Breast epithelium (tissue), 4 donors: ENCODE data around the gene DDRGK1. TPM values are rescaled to one million over a fixed set of nuclear protein-coding genes. Genes with fewer than 3 reads are reported as not detected.

Source experiments
- DNase-seq, 2 donors: peaks; one replicate each; pipeline ENCODE4 v3.0.0-alpha.2; 2019; ENCODE audit warnings: low spot score in 2 of 2
- H3K27ac ChIP-seq, 2 donors: fragments of 200-600 bp; sonication (generic) in 1 of 2; one replicate each; pipeline ENCODE4 v1.5.1; 2016 to 2019; ENCODE audit warnings: mild to moderate bottlenecking in 1 of 2
- H3K27me3 ChIP-seq, 2 donors: fragments of 200-600 bp; sonication (generic) in 1 of 2; one replicate each; pipeline versions ENCODE4 v1.5.1 to v1.6.0; 2017 to 2019; ENCODE audit warnings: control low read depth in 1 of 2, mild to moderate bottlenecking in 1 of 2
- H3K36me3 ChIP-seq: fragments of 200-600 bp; one replicate; pipeline ENCODE4 v1.5.1; 2019
- H3K4me1 ChIP-seq, 2 donors: fragments of 200-600 bp; sonication (generic); one replicate each; pipeline ENCODE4 v1.5.1; 2016 to 2019; ENCODE audit warnings: control low read depth in 1 of 2
- H3K4me3 ChIP-seq, 3 donors: fragments of 200-600 bp; sonication (generic); 1 replicate in 2 of 3; 2 replicates in 1 of 3; pipeline ENCODE4 v1.5.1; 2016 to 2019; ENCODE audit warnings: mild to moderate bottlenecking in 3 of 3, moderate library complexity in 2 of 3
- H3K9me3 ChIP-seq, 2 donors: fragments of 200-600 bp; sonication (generic) in 1 of 2; one replicate each; pipeline ENCODE4 v1.5.1; 2016 to 2019; ENCODE audit warnings: control low read depth in 1 of 2
- CTCF ChIP-seq, 3 donors: fragments of 450-650 bp; IDR thresholded peaks; one replicate each; pipeline ENCODE4 v1.5.1; 2016 to 2017; ENCODE audit warnings: antibody characterized with exemption in 3 of 3, mild to moderate bottlenecking in 3 of 3, moderate library complexity in 3 of 3
- POLR2A ChIP-seq: fragments of 450-650 bp; IDR thresholded peaks from one replicate; pipeline ENCODE4 v1.6.1; 2016; ENCODE audit warnings: antibody characterized with exemption, mild to moderate bottlenecking, moderate library complexity
- POLR2AphosphoS5 ChIP-seq, 3 donors: sonication (generic); formaldehyde crosslinking; IDR thresholded peaks; one replicate each; pipeline ENCODE4 v1.6.1; 2017; ENCODE audit warnings: antibody characterized with exemption in 3 of 3
- intact Hi-C: fragments of 100-400 bp; cut with DNase I; formaldehyde crosslinking; loops from one replicate; pipeline ENCODE4 v1.15.1; 2023; ENCODE audit warnings: low total_unique reads
- total RNA-seq, 3 donors: library from RNA; depleted of rRNA; stranded (reverse); fragments of >200 nt; gene quantifications; one replicate each; pipeline ENCODE4 v1.1.0, GENCODE V29; 2016

Gene DDRGK1
- total RNA-seq, 3 donors from 2014 or later = 87.1 to 91.8 (median 89.8) TPM

- Histone ChIP-seq H3K36me3 (no peaks in the 10 kb centered on the region), H3K4me3 (peak within 1 kb of the TSS; percentile 62 to 96 (median 81)), H3K9me3 (no peaks in the 10 kb centered on the region), H3K4me1 (peaks cover 0 to 4% of the 10 kb centered on the region in 2 donors), H3K27ac (peak within 1 kb of the TSS; percentile 8 to 48), H3K27me3 (peaks cover 4 to 10% of the 10 kb centered on the region in 2 donors)
- intact Hi-C loops = no loop called here
- no peak for DNase-seq
- no peak for TF ChIP-seq CTCF (IDR thresholded peaks at IDR 0.05)
- TF ChIP-seq POLR2AphosphoS5 (IDR thresholded peaks at IDR 0.05) = no peak
- no peak for TF ChIP-seq POLR2A
Measured at GRCh38 chr20:3239026-3239866, 34.8 kb upstream of the DDRGK1 start, which contains the start of gene SLC4A11. TSS of gene SLC4A11 (minus strand) at chr20:3239190. CDS start at chr20:3239137, 53 bp downstream.

DNA sequence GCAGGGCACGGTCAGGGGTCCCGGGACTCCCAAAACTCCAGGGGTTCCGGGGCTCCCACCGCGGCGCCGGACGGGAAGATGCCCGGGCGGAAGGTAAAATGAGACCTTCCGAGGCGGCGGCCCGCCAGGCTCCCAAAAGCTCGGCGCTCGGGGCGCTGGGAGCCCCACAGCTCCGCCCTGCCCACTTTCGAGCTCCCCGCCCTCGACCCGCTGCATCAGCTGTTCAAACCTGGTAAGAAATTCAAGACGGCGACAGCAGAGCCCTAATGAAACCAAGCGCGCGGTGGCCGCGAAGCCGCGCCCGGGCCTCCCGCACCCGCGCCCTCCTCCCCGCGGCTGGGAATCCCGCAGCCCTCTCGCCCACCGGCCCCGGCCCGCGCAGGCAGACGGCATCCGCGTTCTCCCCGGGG lies 34.1 kb upstream of the DDRGK1 start:
- no peak for DNase-seq
- no peak overlapping the region for H3K27ac ChIP-seq
- TF ChIP-seq POLR2AphosphoS5 (IDR thresholded peaks at IDR 0.05) = no peak
- no peak for TF ChIP-seq POLR2A
- TF ChIP-seq CTCF (IDR thresholded peaks at IDR 0.05) = no peak
- peak overlapping the region; percentile 62 to 96 (median 81) for H3K4me3 ChIP-seq
- H3K36me3 ChIP-seq = no peaks in the 10 kb centered on the region
- no peaks in the 10 kb centered on the region for H3K9me3 ChIP-seq
- peaks cover 4 to 10% of the 10 kb centered on the region in 2 donors for H3K27me3 ChIP-seq
- peaks cover 0 to 4% of the 10 kb centered on the region in 2 donors for H3K4me1 ChIP-seq
- intact Hi-C loops = no loop called here

- intact Hi-C loops = no loop called here
- H3K27me3 ChIP-seq = peaks cover 4 to 10% of the 10 kb centered on the region in 2 donors
Measured at GRCh38 chr20:3237958-3238615, 33.6 kb upstream of the DDRGK1 start.

GRCh38 chr20:3237011-3237957 lies 32.8 kb upstream of the DDRGK1 start:
- no peak overlapping the region for H3K27ac ChIP-seq
- no peaks in the 10 kb centered on the region for H3K36me3 ChIP-seq
- TF ChIP-seq POLR2AphosphoS5 (IDR thresholded peaks at IDR 0.05) (no peak), POLR2A (no peak), CTCF (IDR thresholded peaks at IDR 0.05) (no peak)
- peaks cover 4 to 10% of the 10 kb centered on the region in 2 donors for H3K27me3 ChIP-seq
- H3K4me3 ChIP-seq = peak overlapping the region in 2 of 3 donors; percentile 81 to 96
- H3K9me3 ChIP-seq = no peaks in the 10 kb centered on the region
- intact Hi-C loops = no loop called here
- no peak for DNase-seq
- H3K4me1 ChIP-seq = peaks cover 0 to 4% of the 10 kb centered on the region in 2 donors

More at GRCh38 chr20:3237958-3238615, 33.6 kb upstream of the DDRGK1 start:
- Histone ChIP-seq H3K4me1 (peaks cover 0 to 4% of the 10 kb centered on the region in 2 donors), H3K36me3 (no peaks in the 10 kb centered on the region), H3K27ac (no peak overlapping the region), H3K9me3 (no peaks in the 10 kb centered on the region), H3K4me3 (peak overlapping the region; percentile 62 to 96 (median 81))
- no peak for DNase-seq
- TF ChIP-seq CTCF (IDR thresholded peaks at IDR 0.05) = no peak
- no peak for TF ChIP-seq POLR2A
- TF ChIP-seq POLR2AphosphoS5 (IDR thresholded peaks at IDR 0.05) = no peak
